BJ (cell line): ENCODE data around the gene HLA-A. TPM values are rescaled to one million over a fixed set of nuclear protein-coding genes. Genes with fewer than 3 reads are reported as not detected.

Source experiments
- CTCF ChIA-PET: fragments of 350-600 bp; formaldehyde crosslinking; extraction: SDS; loops from one replicate; lab custom pipeline; 2021; ENCODE audit warnings: antibody characterized with exemption, inconsistent platforms; lab: Yijun Ruan, JAX
- POLR2A ChIA-PET: fragments of 300-600 bp; sonication (Branson Sonifier 250); formaldehyde crosslinking; extraction: SDS; loops from one replicate; lab custom pipeline; 2021; ENCODE audit warnings: antibody characterized with exemption; lab: Charles Lee
- DNase-seq: peaks from one replicate; pipeline ENCODE4 v3.0.0-alpha.2; 2011; ENCODE audit warnings: low read depth
- H3K27me3 ChIP-seq: 2 replicates; pipeline ENCODE4 v1.6.0; 2011; ENCODE audit warnings: low read length; ENCODE audit not compliant: control insufficient read depth, insufficient read depth
- H3K36me3 ChIP-seq: 2 replicates; pipeline ENCODE4 v1.5.1; 2011; ENCODE audit warnings: low read length; ENCODE audit not compliant: control insufficient read depth, insufficient read depth
- H3K4me3 ChIP-seq: 2 replicates; pipeline ENCODE4 v1.5.1; 2011; ENCODE audit warnings: low read depth, mild to moderate bottlenecking, control low read depth, low read length
- polyA plus RNA-seq: library from polyadenylated mRNA; depleted of rRNA; stranded (reverse); fragments of >200 nt; gene quantifications from 2 replicates; pipeline ENCODE4 v1.2.3, GENCODE V29; 2011
- TF ChIP-seq, protein P1 (sequence below): IDR thresholded peaks from 2 replicates; pipeline ENCODE4 v1.5.1; 2011; ENCODE audit warnings: low read depth, mild to moderate bottlenecking, control low read depth, inconsistent platforms, low read length, moderate library complexity; ENCODE audit not compliant: insufficient read depth

Gene HLA-A
- polyA plus RNA-seq, 1 experiment, result 737 TPM

DNA sequence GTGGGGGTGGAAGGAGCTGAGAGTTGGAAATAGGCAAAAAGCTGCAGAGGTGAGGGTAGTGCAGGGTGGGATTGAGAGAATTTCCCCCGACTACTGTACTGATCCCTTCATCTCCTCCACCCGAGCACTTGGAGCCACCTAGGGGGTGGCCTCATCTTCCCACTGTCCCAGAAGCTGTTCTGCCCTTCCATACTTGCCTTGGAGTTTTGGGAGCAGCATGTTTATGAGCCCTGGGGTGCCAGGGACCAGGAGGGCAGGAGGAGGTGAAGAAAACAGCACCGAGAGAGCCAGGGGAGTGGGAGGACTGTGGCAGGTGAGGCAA, 34.0 kb upstream of the HLA-A start:
- ChIA-PET CTCF (no interaction called here), POLR2A (no interaction called here)
- peaks cover 2% of the 10 kb centered on the region for H3K27me3 ChIP-seq
- TF ChIP-seq, protein P1, sequence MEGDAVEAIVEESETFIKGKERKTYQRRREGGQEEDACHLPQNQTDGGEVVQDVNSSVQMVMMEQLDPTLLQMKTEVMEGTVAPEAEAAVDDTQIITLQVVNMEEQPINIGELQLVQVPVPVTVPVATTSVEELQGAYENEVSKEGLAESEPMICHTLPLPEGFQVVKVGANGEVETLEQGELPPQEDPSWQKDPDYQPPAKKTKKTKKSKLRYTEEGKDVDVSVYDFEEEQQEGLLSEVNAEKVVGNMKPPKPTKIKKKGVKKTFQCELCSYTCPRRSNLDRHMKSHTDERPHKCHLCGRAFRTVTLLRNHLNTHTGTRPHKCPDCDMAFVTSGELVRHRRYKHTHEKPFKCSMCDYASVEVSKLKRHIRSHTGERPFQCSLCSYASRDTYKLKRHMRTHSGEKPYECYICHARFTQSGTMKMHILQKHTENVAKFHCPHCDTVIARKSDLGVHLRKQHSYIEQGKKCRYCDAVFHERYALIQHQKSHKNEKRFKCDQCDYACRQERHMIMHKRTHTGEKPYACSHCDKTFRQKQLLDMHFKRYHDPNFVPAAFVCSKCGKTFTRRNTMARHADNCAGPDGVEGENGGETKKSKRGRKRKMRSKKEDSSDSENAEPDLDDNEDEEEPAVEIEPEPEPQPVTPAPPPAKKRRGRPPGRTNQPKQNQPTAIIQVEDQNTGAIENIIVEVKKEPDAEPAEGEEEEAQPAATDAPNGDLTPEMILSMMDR, result no peak
- no peak overlapping the region for H3K4me3 ChIP-seq
- no peak for DNase-seq
- no peaks in the 10 kb centered on the region for H3K36me3 ChIP-seq

GRCh38 chr6:29908710-29909109, 33.6 kb upstream of the HLA-A start:
- Histone ChIP-seq H3K27me3 (peaks cover 5% of the 10 kb centered on the region), H3K36me3 (no peaks in the 10 kb centered on the region), H3K4me3 (no peak overlapping the region)
- TF ChIP-seq, protein P1, result no peak
- POLR2A ChIA-PET, result no interaction called here
- DNase-seq, result no peak
- CTCF ChIA-PET, result interaction anchor here (1.2 kb wide), 1 partner anchor 61 kb away, joined by 4 read pairs; no protein-coding TSS in a partner anchor

DNA sequence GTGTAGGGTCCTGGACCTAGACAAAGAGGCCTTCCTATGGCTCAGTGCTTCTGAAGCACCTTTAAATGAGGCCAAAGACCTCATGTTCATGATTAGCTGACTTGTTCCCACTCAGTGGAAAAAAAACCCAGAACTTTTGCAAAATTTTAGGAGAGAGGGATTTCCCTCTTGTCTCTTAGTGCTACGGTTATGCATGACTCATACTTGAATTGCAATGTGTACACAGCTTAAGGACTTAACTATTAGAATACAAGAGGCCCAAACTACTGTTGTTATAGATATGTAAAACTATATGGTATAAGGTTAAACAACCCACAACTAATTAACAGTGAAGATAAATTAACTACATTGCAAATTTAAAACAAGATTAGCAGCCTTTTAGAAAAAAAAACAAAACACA, 32.3 kb upstream of the HLA-A start:
- TF ChIP-seq, protein P1, result no peak
- CTCF ChIA-PET, result interaction anchor here (1.2 kb wide), 1 partner anchor 62 kb away, joined by 4 read pairs; no protein-coding TSS in a partner anchor
- DNase-seq, result no peak
- H3K36me3 ChIP-seq, result no peaks in the 10 kb centered on the region
- H3K27me3 ChIP-seq, result peaks cover 5% of the 10 kb centered on the region
- POLR2A ChIA-PET, result no interaction called here
- H3K4me3 ChIP-seq, result no peak overlapping the region

GRCh38 chr6:29912840-29913239, 29.5 kb upstream of the HLA-A start:
- ChIA-PET POLR2A (no interaction called here), CTCF (no interaction called here)
- no peak overlapping the region for H3K4me3 ChIP-seq
- TF ChIP-seq, protein P1, result no peak
- H3K36me3 ChIP-seq, result no peaks in the 10 kb centered on the region
- H3K27me3 ChIP-seq, result peaks cover 3% of the 10 kb centered on the region; the same call in 1 of the 2 replicates
- DNase-seq, result no peak

DNA sequence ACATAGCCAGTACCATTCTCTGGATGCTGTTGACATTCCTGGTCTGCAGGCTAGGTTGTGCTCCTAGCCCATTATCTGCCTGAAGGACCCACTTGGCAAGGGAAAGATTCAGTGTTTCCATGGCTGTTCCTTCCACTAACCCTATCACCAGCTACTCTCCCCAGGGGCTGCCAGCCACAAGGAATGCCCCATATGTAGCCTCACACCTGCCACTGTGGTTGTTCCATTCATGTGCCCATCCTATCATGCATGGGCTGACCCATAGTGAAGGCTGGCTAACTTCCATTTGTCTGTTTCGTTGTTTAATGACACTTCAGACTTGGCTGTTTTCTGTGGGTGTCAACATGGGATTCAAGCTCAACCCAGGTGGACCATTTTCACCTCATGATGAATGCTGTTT, 25.6 kb upstream of the HLA-A start:
- H3K36me3 ChIP-seq, result no peaks in the 10 kb centered on the region
- H3K27me3 ChIP-seq, result peaks cover 3% of the 10 kb centered on the region
- CTCF ChIA-PET, result interaction anchor here (0.6 kb wide), 1 partner anchor 10 kb away, joined by 3 read pairs; no protein-coding TSS in a partner anchor
- TF ChIP-seq, protein P1, result no peak
- DNase-seq, result no peak
- POLR2A ChIA-PET, result no interaction called here
- no peak overlapping the region for H3K4me3 ChIP-seq
